Endothelial cell of umbilical vein (primary cell): Measurements from ENCODE around the gene NDUFS8. TPM values are rescaled to one million over a fixed set of nuclear protein-coding genes. Genes with fewer than 3 reads are reported as not detected.

Experiments used
- BruUV-seq: library from RNA; stranded (reverse); fragments of 400-500 nt; replicated peaks from 2 replicates; lab custom pipeline; 2021; lab: Mats Ljungman, UMichigan
- CTCF ChIA-PET: fragments of 300-600, 350-600 bp; sonication (Branson Sonifier 250); formaldehyde crosslinking; loops from one replicate; lab custom pipeline; 2021; ENCODE audit warnings: antibody characterized with exemption, inconsistent platforms; lab: Charles Lee
- POLR2A ChIA-PET: fragments of 300-600, 350-600 bp; sonication (Branson Sonifier 250); formaldehyde crosslinking; loops from one replicate; lab custom pipeline; 2021; ENCODE audit warnings: antibody characterized with exemption, inconsistent platforms; lab: Charles Lee
- DNase-seq: peaks from one replicate; pipeline ENCODE4 v3.0.0-alpha.2; 2011; ENCODE audit warnings: low read depth, low spot score
- FAIRE-seq: peaks from 2 replicates; lab custom pipeline; 2011; peaks lifted over from hg19 to GRCh38; lab: Jason Lieb, UNC
- H2AFZ ChIP-seq: 2 replicates; pipeline ENCODE4 v1.6.0; 2012; ENCODE audit warnings: low read depth, low read length, control low read depth, inconsistent platforms
- H3K27ac ChIP-seq: 2 replicates; pipeline ENCODE4 v1.5.1; 2011; ENCODE audit warnings: low read depth, mild to moderate bottlenecking, control low read depth, low read length, moderate library complexity; ENCODE audit not compliant: insufficient read depth
- H3K27me3 ChIP-seq, 2 experiments: 2 replicates each; pipeline versions ENCODE4 v1.6.0 to v1.6.1; 2011; ENCODE audit warnings: low read length in 2 of 2, mixed read lengths in 1 of 2; ENCODE audit not compliant: control insufficient read depth in 2 of 2, insufficient read depth in 2 of 2
- H3K36me3 ChIP-seq, 2 experiments: 2 replicates in 1 of 2; 3 replicates in 1 of 2; pipeline ENCODE4 v1.5.1; 2011; ENCODE audit warnings: low read length in 2 of 2, mild to moderate bottlenecking in 1 of 2, moderate library complexity in 1 of 2; ENCODE audit not compliant: control insufficient read depth in 2 of 2, insufficient read depth in 2 of 2; ENCODE audit errors: extremely low read depth in 1 of 2
- H3K4me1 ChIP-seq: 3 replicates; pipeline ENCODE4 v1.5.1; 2011; ENCODE audit warnings: mild to moderate bottlenecking, low read length; ENCODE audit not compliant: control insufficient read depth, insufficient read depth; ENCODE audit errors: extremely low read depth
- H3K4me2 ChIP-seq: 2 replicates; pipeline ENCODE4 v1.6.1; 2011; ENCODE audit warnings: low read length, control low read depth, mixed read lengths; ENCODE audit not compliant: insufficient read depth
- H3K4me3 ChIP-seq, 3 experiments: fragments of 200-600 bp in 1 of 3; sonication (generic), shearing (Covaris generic) in 1 of 3; replicated peaks in 1 of 3; 2 replicates each; pipeline ENCODE4 v1.5.1; 2011 to 2016; ENCODE audit warnings: control low read depth in 3 of 3, low read length in 3 of 3, mild to moderate bottlenecking in 2 of 3, inconsistent platforms in 1 of 3, low read depth in 1 of 3, moderate library complexity in 1 of 3; ENCODE audit not compliant: insufficient read depth in 1 of 3
- H3K79me2 ChIP-seq: 2 replicates; pipeline ENCODE4 v1.6.0; 2012; ENCODE audit warnings: low read length, inconsistent platforms; ENCODE audit not compliant: control insufficient read depth, insufficient read depth
- H3K9ac ChIP-seq: replicated peaks from 2 replicates; pipeline ENCODE3; 2011; ENCODE audit warnings: low read length, control low read depth; ENCODE audit not compliant: insufficient read depth; ENCODE audit errors: extremely low read depth
- H3K9me1 ChIP-seq: replicated peaks from 3 replicates; pipeline ENCODE4 v1.6.0; 2011; ENCODE audit warnings: mild to moderate bottlenecking, low read length; ENCODE audit not compliant: control insufficient read depth, insufficient read depth; ENCODE audit errors: extremely low read depth
- H3K9me3 ChIP-seq: replicated peaks from 2 replicates; pipeline ENCODE4 v1.5.1; 2012; ENCODE audit warnings: low read length, inconsistent platforms; ENCODE audit not compliant: control insufficient read depth, insufficient read depth
- H4K20me1 ChIP-seq: replicated peaks from 2 replicates; pipeline ENCODE3; 2011; ENCODE audit warnings: mild to moderate bottlenecking, low read length; ENCODE audit not compliant: control insufficient read depth, insufficient read depth; ENCODE audit errors: extremely low read depth
- CTCF ChIP-seq, 2 donors: IDR thresholded peaks; 1 replicate in 1 of 2; 2 replicates in 1 of 2; pipeline ENCODE4 v1.5.1; 2011; ENCODE audit warnings: low read length in 2 of 2, mild to moderate bottlenecking in 2 of 2, moderate library complexity in 2 of 2, control low read depth in 1 of 2, inconsistent platforms in 1 of 2, low read depth in 1 of 2; ENCODE audit not compliant: insufficient read depth in 1 of 2; ENCODE audit errors: extremely low read depth in 1 of 2
- EZH2 ChIP-seq: IDR thresholded peaks from 2 replicates; pipeline ENCODE4 v1.6.1; 2012; ENCODE audit warnings: borderline replicate concordance, low read depth, mild to moderate bottlenecking, moderate library complexity, low read length, inconsistent platforms; ENCODE audit not compliant: severe bottlenecking
- FOS ChIP-seq: IDR thresholded peaks from 2 replicates; pipeline ENCODE4 v1.6.1; 2011; ENCODE audit warnings: mild to moderate bottlenecking, low read length, moderate library complexity, borderline replicate concordance; ENCODE audit not compliant: insufficient read depth
- GATA2 ChIP-seq: IDR thresholded peaks from 2 replicates; pipeline ENCODE4 v1.7.0; 2011; ENCODE audit warnings: low read depth, mild to moderate bottlenecking, moderate library complexity, mixed read lengths, low read length; ENCODE audit not compliant: insufficient read length, insufficient read depth
- JUN ChIP-seq: IDR thresholded peaks from 2 replicates; pipeline ENCODE4 v1.6.1; 2011; ENCODE audit warnings: borderline replicate concordance, low read depth; ENCODE audit not compliant: insufficient read length, insufficient read depth
- MYC ChIP-seq: IDR thresholded peaks from one replicate; pipeline ENCODE4 v1.6.1; 2011; ENCODE audit warnings: mild to moderate bottlenecking, low read depth, low read length
- POLR2A ChIP-seq: IDR thresholded peaks from 2 replicates; pipeline ENCODE4 v1.6.1; 2012; ENCODE audit warnings: low read depth, mild to moderate bottlenecking, control low read depth, low read length
- POLR2AphosphoS5 ChIP-seq: IDR thresholded peaks from 2 replicates; pipeline ENCODE4 v1.6.1; 2012; ENCODE audit warnings: low read depth, mild to moderate bottlenecking, control low read depth, low read length, moderate library complexity; ENCODE audit not compliant: insufficient read depth
- dilution Hi-C: fragments of 300-500 bp; cut with MboI; formaldehyde crosslinking; loops from one replicate; pipeline ENCODE4 v1.15.0; 2019; ENCODE audit warnings: low sequenced_read_pairs; ENCODE audit not compliant: extremely low pct_ligation_motif_present
- intact Hi-C: fragments of 100-400 bp; cut with micrococcal nuclease; formaldehyde crosslinking; loops from one replicate; pipeline ENCODE4 v1.10.0; 2022
- polyA plus RNA-seq, 4 experiments: library from polyadenylated mRNA; depleted of rRNA in 3 of 4; stranded (reverse) in 3 of 4; unstranded in 1 of 4; fragments of >200 nt; gene quantifications; 2 replicates each; pipeline versions ENCODE4 v1.2.1 to v1.2.3, GENCODE V29; 2011 to 2012; ENCODE audit warnings: missing spikeins in 1 of 4
- total RNA-seq: library from RNA; stranded (reverse); gene quantifications from 2 replicates; pipeline ENCODE4 v1.2.3, GENCODE V29; 2021
- TF ChIP-seq, protein P1 (sequence below): IDR thresholded peaks from 2 replicates; pipeline ENCODE4 v1.6.1; 2011; ENCODE audit not compliant: insufficient read depth, insufficient read length

NDUFS8 gene
- total and polyA plus RNA-seq, 2 donors (not counting 3 experiments of a cell fraction or from before 2014, with no cell fraction given), result 166 to 170 TPM

DNA sequence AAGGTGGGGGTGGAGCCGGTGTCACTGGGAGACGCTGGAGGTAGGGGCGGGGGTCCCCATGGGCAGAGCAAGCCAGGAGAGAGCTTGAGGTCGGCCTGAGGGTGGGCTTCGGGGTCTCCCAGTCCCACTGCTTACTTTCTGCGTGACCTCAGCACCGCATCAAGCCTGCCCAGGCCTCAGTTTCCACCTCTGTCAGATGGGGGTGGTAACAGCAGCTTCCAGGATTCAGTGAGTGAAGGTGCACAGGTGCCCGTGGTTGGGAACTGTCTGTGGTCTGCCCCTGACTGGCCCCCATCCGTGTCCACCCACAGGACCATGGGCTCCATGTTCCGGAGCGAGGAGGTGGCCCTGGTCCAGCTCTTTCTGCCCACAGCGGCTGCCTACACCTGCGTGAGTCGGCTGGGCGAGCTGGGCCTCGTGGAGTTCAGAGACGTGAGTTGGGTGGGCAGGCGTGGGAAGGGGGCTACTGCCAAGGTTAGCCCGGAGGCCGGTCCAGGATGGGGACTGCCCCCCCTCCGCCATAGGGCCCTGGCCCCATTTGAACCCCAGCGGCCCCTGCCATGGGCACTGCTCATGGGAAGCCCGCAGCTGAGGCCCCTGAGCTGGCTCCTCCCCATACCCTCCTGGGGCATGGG lies 10.6 kb downstream of the NDUFS8 start:
- DNase-seq, result no peak
- CTCF ChIA-PET, result interaction anchor here (0.6 to 1.8 kb wide), 3 partner anchors 11 to 168 kb away, joined by 3 to 4 read pairs (median 3); no protein-coding TSS in a partner anchor
- H3K9me3 ChIP-seq, result no peaks in the 10 kb centered on the region
- H3K27me3 ChIP-seq, result no peaks in the 10 kb centered on the region
- peaks cover 0 to 27% of the 10 kb centered on the region in 2 experiments for H3K36me3 ChIP-seq
- H4K20me1 ChIP-seq, result no peaks in the 10 kb centered on the region
- peak overlapping the region; percentile 84 for H3K4me2 ChIP-seq
- H3K27ac ChIP-seq, result peak overlapping the region; percentile 30
- peak overlapping the region; percentile 73 for H3K9ac ChIP-seq
- no peak for TF ChIP-seq JUN
- TF ChIP-seq GATA2, result no peak
- TF ChIP-seq CTCF (IDR thresholded peaks at IDR 0.05; ENCODE audit: extremely low read depth in 1 of 2, insufficient read depth in 1 of 2, low read depth in 1 of 2, low read length in 2 of 2), result no peak
- TF ChIP-seq EZH2, result no peak
- no peak for TF ChIP-seq FOS
- TF ChIP-seq POLR2A, result no peak
- TF ChIP-seq MYC, result no peak
- TF ChIP-seq, protein P1, sequence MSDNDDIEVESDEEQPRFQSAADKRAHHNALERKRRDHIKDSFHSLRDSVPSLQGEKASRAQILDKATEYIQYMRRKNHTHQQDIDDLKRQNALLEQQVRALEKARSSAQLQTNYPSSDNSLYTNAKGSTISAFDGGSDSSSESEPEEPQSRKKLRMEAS, result no peak
- no peak for TF ChIP-seq POLR2AphosphoS5
- peaks cover 24% of the 10 kb centered on the region for H3K79me2 ChIP-seq
- no peaks in the 10 kb centered on the region for H3K9me1 ChIP-seq
- H3K4me3 ChIP-seq, result peak overlapping the region; percentile 24 to 58 (median 36)
- intact Hi-C loops (loop anchor here (1.0 kb wide), 1 partner anchor 80 kb away; the partner anchor contains the start of gene CHKA), dilution Hi-C loops (no loop called here)
- POLR2A ChIA-PET, result no interaction called here
- BruUV-seq, result no TSS peak
- no peak for FAIRE-seq
- H3K4me1 ChIP-seq, result peaks cover 20% of the 10 kb centered on the region
- H2AFZ ChIP-seq, result no peak overlapping the region
